ENCODE data around the gene TRAFD1.

- TF ChIP-seq ZBTB7A (IDR thresholded peaks at IDR 0.05; ENCODE audit: borderline replicate concordance, control insufficient read depth, low read depth, low read length) (no peak), JUND (IDR thresholded peaks at IDR 0.05; ENCODE audit: borderline replicate concordance, low read depth, low read length) (no peak), JUND (tag; IDR thresholded peaks at IDR 0.05; ENCODE audit: borderline replicate concordance, low read depth, low read length) (no peak), RFX1 (IDR thresholded peaks at IDR 0.05) (no peak), FOXJ3 (CRISPR knock-in tag; IDR thresholded peaks at IDR 0.05) (no peak), TAF7 (tag; IDR thresholded peaks at IDR 0.05) (no peak), DIDO1 (tag; IDR thresholded peaks at IDR 0.05; ENCODE audit: low read depth) (no peak)
These were observed 33.8 kb upstream of the TRAFD1 start for GRCh38 chr12:112091563-112091962.
